HG02885 (cell line): ENCODE measurements around the gene VAV2.

Source experiments
- ATAC-seq: cut with Tn5 transposase; IDR thresholded peaks from one replicate; pipeline ENCODE4 v1.9.1; 2021; ENCODE audit warnings: mild to moderate bottlenecking; ENCODE audit not compliant: unreplicated experiment, poor library complexity

Gene VAV2

DNA sequence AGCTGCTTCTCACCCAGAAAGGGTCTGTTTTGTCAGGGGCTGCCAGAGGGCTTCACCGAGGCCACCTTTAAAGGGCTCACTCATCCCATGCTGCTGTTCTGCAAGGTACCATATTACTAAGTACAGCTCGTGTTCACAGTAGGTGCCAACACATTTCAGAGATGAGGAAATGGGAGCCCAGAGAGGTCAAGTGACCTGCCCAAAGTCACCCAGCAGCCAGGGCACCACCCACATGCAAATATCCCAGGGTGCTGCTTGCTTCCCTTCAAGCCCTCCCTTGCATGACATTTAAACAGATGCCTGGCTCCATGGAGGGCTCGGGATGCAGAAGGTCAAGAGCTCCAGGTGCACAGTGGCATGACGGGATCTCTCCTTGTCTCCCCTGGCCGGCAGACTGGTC lies 130.4 kb downstream of the VAV2 start:
- no peak for ATAC-seq

DNA sequence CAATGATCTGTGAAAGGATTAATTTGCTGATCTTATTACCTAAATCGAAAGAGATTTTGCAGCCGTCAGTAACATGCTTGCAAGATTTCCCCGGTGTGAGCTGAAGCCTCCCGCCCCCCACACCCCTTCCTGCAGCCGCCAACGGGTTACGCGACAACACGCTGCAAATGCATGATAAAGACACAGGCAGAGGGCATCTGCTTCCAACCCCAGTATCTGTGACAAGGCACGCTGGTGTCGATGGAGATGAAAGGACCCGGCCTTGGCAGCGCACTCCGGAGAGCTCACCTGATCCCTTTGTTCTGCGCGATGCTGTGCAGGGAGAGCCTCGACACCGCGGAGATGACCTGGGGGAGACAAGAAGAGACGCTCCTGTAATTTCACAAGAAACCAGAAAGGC lies 131.0 kb downstream of the VAV2 start:
- ATAC-seq, result no peak

DNA sequence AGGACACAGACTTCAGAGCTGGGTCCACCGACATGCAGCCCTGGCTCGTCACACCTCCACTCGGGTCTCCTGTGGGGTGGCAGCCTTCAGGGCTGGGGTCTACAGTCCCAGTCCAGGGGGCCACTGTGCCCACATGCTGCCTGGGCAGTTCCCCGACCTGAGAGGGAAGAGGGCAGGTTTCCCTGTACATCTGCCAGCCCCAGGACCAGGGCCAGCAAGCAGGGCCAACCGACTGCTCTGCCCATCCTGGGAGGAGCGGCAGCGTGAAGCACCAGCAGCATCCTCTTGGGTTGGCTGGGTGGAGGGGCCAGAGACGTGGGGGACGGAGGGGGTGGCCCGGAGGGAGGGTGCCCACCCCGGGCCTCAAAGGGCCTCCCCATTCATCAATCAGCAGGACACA lies 133.4 kb downstream of the VAV2 start:
- no peak for ATAC-seq

GRCh38 chr9:133857639-133858038 lies 134.5 kb downstream of the VAV2 start:
- no peak for ATAC-seq

DNA sequence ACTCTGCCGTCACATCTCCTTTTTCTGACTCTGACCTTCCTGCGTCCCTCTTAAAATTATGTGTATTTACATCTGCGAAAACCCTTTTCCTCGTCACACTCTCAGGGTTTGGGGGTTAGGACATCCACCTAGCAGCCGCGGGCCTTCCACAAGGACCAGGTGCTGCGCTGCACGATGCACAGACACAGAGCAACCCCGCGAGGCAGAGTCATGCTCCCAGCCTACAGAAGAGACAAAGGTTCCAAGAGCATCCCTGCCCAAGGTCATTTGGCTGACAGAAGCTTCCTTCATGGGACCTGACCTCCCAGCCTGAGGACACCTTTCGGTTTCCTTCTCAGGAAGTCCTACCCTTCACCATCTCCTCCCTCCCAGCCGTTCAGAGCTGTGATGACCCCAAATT lies 135.3 kb downstream of the VAV2 start:
- ATAC-seq, result no peak

DNA sequence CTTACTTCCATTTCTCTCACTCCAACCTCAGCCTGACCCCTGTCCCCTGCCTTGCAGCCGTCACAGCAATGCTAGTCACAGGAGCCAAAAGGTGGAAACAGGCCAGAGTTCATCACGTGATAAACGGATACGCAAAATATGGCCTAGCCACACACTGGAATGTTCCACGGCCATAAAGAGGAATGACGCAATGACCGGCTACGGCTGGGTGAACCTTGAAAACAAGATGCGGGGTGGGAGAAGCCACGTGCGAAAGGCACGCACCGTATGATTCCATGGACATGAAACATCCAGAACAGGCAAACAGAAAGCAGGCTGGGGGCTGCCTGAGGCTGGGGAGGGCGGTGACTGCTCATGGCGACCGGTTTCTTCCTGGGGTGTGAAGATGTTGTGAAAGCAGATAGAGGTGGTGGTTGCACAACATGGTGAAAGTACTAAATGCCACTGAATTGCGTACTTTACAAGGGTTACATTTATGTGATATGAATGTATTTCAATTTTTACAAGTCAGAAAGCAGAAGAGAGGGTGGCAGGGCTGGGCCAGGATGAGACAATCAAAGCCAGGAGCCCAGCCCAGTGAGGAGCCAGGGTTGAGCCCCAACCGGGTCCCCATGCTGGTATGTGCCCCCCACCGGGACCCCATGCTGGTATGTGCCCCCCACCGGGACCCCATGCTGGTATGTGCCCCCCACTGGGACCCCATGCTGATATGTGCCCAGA lies 136.2 kb downstream of the VAV2 start:
- ATAC-seq, result no peak

- no peak for ATAC-seq
These were observed 136.8 kb downstream of the VAV2 start for GRCh38 chr9:133855371-133855770.

DNA sequence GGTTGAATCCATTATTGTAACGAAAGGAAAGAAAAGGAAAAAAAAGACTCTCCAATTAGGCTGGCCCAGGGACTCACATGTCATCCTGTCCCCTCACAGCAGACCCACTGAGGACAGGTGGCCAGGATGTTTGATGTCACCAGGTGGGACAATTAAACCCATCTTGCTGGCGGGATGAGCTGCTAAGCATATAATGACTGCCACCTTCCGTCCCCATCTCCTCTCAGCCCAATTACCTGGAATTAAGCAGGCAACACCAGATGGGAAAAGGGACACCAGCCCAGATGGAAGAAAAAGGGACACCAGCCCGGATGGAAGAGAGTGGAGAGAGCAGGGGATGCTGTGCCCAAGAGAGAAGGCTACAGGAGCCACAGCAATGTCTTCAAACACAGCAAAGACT lies 137.4 kb downstream of the VAV2 start:
- ATAC-seq, result no peak

- ATAC-seq, result no peak
These were observed 138.1 kb downstream of the VAV2 start for GRCh38 chr9:133854048-133854447.

DNA sequence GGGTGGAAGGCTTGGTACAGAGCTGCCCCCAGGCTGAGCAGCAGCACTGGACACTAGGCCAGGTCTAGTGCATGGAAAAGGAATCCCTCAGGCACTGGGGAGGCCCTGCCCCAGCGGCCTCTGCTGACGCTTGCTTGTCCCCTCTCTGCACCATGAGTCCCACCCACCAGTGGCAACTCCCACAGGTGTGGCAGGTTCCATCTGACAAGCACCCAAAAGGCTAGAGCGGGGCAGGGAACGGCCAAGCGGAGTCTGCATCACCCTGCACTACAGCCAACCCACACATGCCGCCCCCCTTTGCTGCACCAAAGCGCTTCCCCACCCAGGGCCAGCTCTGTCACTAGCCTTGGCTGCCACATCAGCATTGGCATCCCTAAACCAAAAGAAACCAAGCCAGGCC lies 138.8 kb downstream of the VAV2 start:
- no peak for ATAC-seq

GRCh38 chr9:133852431-133852830 lies 139.7 kb downstream of the VAV2 start:
- ATAC-seq, result no peak

DNA sequence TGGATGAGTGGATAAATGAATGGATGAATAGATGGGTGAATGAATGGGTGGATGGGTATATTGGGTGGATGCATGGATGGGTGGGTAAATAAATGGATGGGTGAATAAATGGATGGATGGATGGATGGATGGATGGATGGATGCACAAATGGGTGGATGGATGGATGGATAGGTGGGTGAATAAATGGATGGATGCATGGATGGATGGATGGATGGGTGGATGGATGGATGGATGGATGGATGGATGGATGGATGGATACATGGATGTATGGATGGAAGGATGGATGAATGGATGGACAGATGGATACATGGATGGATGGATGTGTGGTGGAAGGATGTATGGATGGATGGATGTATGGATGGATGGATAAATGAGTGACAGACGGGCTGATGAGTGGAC lies 140.4 kb downstream of the VAV2 start:
- no peak for ATAC-seq

- ATAC-seq, result no peak
These were observed 141.2 kb downstream of the VAV2 start for GRCh38 chr9:133850937-133851336.

DNA sequence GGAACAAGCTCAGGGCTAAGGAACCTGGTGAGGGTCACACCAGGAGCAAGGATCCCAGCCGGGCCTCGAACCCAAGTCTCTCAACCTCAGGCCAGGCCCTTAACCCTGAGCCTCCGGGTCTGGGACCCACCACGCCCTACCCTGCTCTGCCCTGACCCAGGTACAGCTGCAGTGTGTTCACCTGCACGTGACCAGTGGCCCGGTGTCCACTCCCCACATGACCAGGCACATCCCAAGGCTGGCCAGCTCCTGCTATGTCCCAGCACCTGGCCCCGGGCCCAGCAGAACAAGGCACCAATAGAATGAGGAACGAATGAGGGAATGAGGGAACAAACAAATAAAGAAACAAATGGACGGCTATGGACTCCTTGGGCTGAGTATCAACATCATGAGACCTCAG lies 142.0 kb downstream of the VAV2 start:
- ATAC-seq, result no peak

GRCh38 chr9:133849110-133849670 lies 142.9 kb downstream of the VAV2 start:
- no peak for ATAC-seq

- no peak for ATAC-seq
These were observed 143.5 kb downstream of the VAV2 start for GRCh38 chr9:133848471-133849109.

GRCh38 chr9:133846483-133847090 lies 145.5 kb downstream of the VAV2 start:
- no peak for ATAC-seq

GRCh38 chr9:133845440-133845839 lies 146.7 kb downstream of the VAV2 start:
- ATAC-seq, result no peak

DNA sequence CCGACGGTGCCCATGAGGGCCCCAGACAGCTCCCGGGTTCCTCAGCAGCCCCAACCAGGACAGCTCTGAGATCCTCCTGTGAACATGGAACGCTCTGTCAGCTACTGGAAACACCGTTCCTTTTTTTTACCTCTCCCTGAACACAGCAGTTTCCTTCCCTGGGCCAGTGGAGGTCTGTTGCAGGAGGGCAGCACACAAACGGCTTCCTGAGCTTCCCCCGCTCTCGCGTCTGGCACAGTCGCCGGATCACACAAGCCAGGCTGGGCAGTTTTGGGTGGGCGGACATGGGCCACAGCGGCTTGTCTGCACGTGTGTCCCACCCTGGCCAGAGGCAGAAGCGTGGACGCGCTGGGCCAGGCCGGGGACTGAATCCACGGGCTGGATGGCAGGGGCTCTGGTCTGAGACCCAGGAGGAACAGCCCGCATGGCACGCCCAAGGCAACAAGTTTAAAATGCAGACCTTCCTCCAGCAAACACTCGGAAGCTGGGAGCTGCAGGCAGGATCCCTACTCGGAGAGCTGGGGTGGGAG lies 147.2 kb downstream of the VAV2 start:
- no peak for ATAC-seq

GRCh38 chr9:133844398-133844784 lies 147.7 kb downstream of the VAV2 start:
- ATAC-seq, result no peak

DNA sequence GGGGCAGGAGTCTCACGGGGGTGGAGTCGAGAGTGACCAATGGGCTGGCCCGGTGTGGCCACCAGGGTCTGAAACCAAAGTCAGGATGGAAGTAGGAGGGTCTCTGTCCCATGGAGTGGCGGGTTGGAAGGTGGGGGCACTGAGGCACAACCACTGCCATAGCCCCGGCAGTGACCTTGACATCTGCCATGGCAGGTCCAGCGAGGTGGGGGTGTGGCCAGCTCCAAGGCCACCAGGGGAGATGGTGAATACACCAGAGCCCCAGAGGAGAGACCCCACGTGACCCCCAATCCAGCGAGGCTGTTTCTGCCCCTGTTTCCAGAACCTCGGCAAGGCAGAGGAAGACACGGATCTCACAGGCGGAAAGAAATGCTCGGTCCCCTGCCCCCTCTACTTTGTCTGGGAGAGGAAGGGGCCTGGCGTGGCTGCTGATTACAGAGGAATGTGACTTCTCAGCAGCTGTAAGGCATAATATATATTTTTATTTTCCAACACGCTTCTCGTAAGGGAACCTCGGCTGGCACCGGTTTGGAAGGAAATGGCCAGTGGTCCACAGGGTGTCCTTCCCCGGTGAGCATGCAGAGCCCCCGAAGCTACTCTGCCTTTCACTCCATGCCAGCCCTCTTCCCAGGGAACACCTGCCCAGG lies 148.2 kb downstream of the VAV2 start:
- no peak for ATAC-seq
